ENCODE data around the gene KDM5C. TPM values are rescaled to one million over a fixed set of nuclear protein-coding genes. Genes with fewer than 3 reads are reported as not detected.

The KDM5C gene
- total RNA-seq, 1 experiment from 2014 or later: 178 TPM

DNA sequence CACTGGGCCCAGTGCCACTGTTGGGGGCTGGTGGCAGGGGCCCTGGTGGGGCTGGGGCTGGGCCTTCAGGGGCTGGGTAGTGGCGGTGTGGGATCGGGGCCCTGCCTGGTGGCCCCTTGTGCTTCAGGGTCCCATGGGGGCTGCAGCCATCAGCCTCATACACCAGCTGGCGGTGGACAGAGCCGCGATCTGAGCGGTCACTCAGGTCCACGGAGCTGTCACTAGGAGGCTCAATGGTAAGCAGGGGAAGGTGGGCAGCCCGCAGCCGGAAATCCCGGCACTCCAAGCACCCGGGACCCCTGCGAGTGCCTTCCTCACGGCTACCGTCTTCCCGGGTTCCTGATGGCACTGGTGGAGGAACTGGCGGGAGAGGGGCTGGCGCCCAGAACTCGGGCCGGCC, 25.5 kb upstream of the KDM5C start:
- TF ChIP-seq EZH2 (IDR thresholded peaks at IDR 0.05; ENCODE audit: borderline replicate concordance, low read depth, low read length, poor library complexity, severe bottlenecking) (no peak), CTCF (conservative IDR thresholded peaks at IDR 0.05; ENCODE audit: low read depth, low read length) (no peak)
- no peak for DNase-seq (ENCODE audit: low spot score)
- BruUV-seq (replicated peaks): no TSS peak
- Histone ChIP-seq H3K36me3 (ENCODE audit: insufficient read depth, low read length, poor library complexity, severe bottlenecking) (no peaks in the 10 kb centered on the region), H3K9me3 (ENCODE audit: low read depth, low read length, poor library complexity, severe bottlenecking) (no peaks in the 10 kb centered on the region), H3K4me1 (ENCODE audit: insufficient read depth, low read length, poor library complexity, severe bottlenecking) (no peaks in the 10 kb centered on the region), H3K27me3 (replicated peaks; ENCODE audit: insufficient read depth, low read depth, low read length, poor library complexity) (no peaks in the 10 kb centered on the region), H3K4me3 (ENCODE audit: low read depth, low read length, poor library complexity, severe bottlenecking) (no peak overlapping the region), H3K27ac (ENCODE audit: low read depth, low read length, poor library complexity, severe bottlenecking) (no peak overlapping the region)
- intact Hi-C loops (cut with micrococcal nuclease; ENCODE audit: unreplicated experiment): no loop called here
- ChIA-PET CTCF (no interaction called here), POLR2A (ENCODE audit: low non-redundant PET) (no interaction called here)

- DNase-seq (ENCODE audit: low spot score): no peak
- BruUV-seq (replicated peaks): no TSS peak
- H3K9me3 ChIP-seq (ENCODE audit: low read depth, low read length, poor library complexity, severe bottlenecking): no peaks in the 10 kb centered on the region
Observed at GRCh38 chrX:53249408-53250042, 24.5 kb upstream of the KDM5C start.

DNA sequence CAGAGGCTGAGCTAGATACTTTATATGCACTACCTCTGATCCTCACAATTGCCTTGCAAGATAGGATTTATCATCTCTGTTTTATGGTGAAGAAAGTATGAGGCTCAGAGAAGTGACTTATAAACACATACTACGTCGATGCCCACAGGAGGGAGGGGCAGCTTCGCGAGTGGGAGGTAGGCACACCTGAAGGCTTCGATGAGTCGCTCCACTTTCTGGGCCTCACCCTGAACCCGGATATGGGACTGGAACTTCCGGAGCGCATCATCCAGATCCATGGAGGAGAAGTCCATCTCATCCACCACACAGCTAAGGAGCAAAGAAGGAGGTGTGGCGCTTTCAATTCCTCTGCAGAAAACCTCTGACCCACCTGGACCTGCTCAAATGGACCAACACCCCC, 22.9 kb upstream of the KDM5C start:
- Histone ChIP-seq H3K4me1 (ENCODE audit: insufficient read depth, low read length, poor library complexity, severe bottlenecking) (no peaks in the 10 kb centered on the region), H3K27ac (ENCODE audit: low read depth, low read length, poor library complexity, severe bottlenecking) (no peak overlapping the region), H3K27me3 (replicated peaks; ENCODE audit: insufficient read depth, low read depth, low read length, poor library complexity) (no peaks in the 10 kb centered on the region), H3K36me3 (ENCODE audit: insufficient read depth, low read length, poor library complexity, severe bottlenecking) (no peaks in the 10 kb centered on the region), H3K9me3 (ENCODE audit: low read depth, low read length, poor library complexity, severe bottlenecking) (no peaks in the 10 kb centered on the region), H3K4me3 (ENCODE audit: low read depth, low read length, poor library complexity, severe bottlenecking) (no peak overlapping the region)
- POLR2A ChIA-PET (ENCODE audit: low non-redundant PET): no interaction called here
- DNase-seq (ENCODE audit: low spot score): no peak
- intact Hi-C loops (cut with micrococcal nuclease; ENCODE audit: unreplicated experiment): no loop called here
- CTCF ChIA-PET: no interaction called here
- no TSS peak for BruUV-seq (replicated peaks)
- TF ChIP-seq CTCF (conservative IDR thresholded peaks at IDR 0.05; ENCODE audit: low read depth, low read length) (no peak), EZH2 (IDR thresholded peaks at IDR 0.05; ENCODE audit: borderline replicate concordance, low read depth, low read length, poor library complexity, severe bottlenecking) (no peak)

More at GRCh38 chrX:53249408-53250042, 24.5 kb upstream of the KDM5C start:
- Histone ChIP-seq H3K4me1 (ENCODE audit: insufficient read depth, low read length, poor library complexity, severe bottlenecking) (no peaks in the 10 kb centered on the region), H3K4me3 (ENCODE audit: low read depth, low read length, poor library complexity, severe bottlenecking) (no peak overlapping the region), H3K36me3 (ENCODE audit: insufficient read depth, low read length, poor library complexity, severe bottlenecking) (no peaks in the 10 kb centered on the region), H3K27ac (ENCODE audit: low read depth, low read length, poor library complexity, severe bottlenecking) (no peak overlapping the region), H3K27me3 (replicated peaks; ENCODE audit: insufficient read depth, low read depth, low read length, poor library complexity) (no peaks in the 10 kb centered on the region)
- ChIA-PET POLR2A (ENCODE audit: low non-redundant PET) (no interaction called here), CTCF (no interaction called here)
- intact Hi-C loops (cut with micrococcal nuclease; ENCODE audit: unreplicated experiment): no loop called here
- TF ChIP-seq EZH2 (IDR thresholded peaks at IDR 0.05; ENCODE audit: borderline replicate concordance, low read depth, low read length, poor library complexity, severe bottlenecking): no peak
- no peak for TF ChIP-seq CTCF (conservative IDR thresholded peaks at IDR 0.05; ENCODE audit: low read depth, low read length)
